Osteoblast (primary cell): ENCODE results near the gene NCKAP5. TPM values are rescaled to one million over a fixed set of nuclear protein-coding genes. Genes with fewer than 3 reads are reported as not detected.
"Not testable (repeated sequence)": the region's sequence is repeated elsewhere in the genome, so short reads cannot be mapped to it uniquely, and the experiment has no call there.

Experiments
- DNase-seq: peaks from one replicate; pipeline ENCODE4 v3.0.0; 2011; ENCODE audit warnings: low spot score, mixed read lengths; ENCODE audit not compliant: insufficient read length; ENCODE audit errors: missing footprints
- H2AFZ ChIP-seq: 2 replicates; pipeline ENCODE4 v1.6.0; 2011; ENCODE audit warnings: mild to moderate bottlenecking, low read length
- H3K27ac ChIP-seq: 2 replicates; pipeline ENCODE4 v1.5.1; 2011; ENCODE audit warnings: mild to moderate bottlenecking, low read depth, low read length, moderate library complexity
- H3K27me3 ChIP-seq: 2 replicates; pipeline ENCODE4 v1.6.0; 2012; ENCODE audit warnings: mild to moderate bottlenecking, control low read depth, inconsistent platforms, low read length, moderate library complexity; ENCODE audit not compliant: insufficient read depth
- H3K36me3 ChIP-seq: 2 replicates; pipeline ENCODE4 v1.5.1; 2011; ENCODE audit warnings: mild to moderate bottlenecking, low read length, control low read depth, moderate library complexity; ENCODE audit not compliant: insufficient read depth
- H3K4me1 ChIP-seq: 2 replicates; pipeline ENCODE4 v1.5.1; 2011; ENCODE audit warnings: mild to moderate bottlenecking, low read length, control low read depth, moderate library complexity; ENCODE audit not compliant: insufficient read depth
- H3K4me2 ChIP-seq: 2 replicates; pipeline ENCODE4 v1.6.0; 2011; ENCODE audit warnings: mild to moderate bottlenecking, low read length; ENCODE audit not compliant: insufficient read depth
- H3K4me3 ChIP-seq: fragments of 200-600 bp; sonication (generic); 3 replicates; pipeline ENCODE4 v1.5.1; 2012; ENCODE audit warnings: mild to moderate bottlenecking, low read length, inconsistent platforms; ENCODE audit not compliant: insufficient read depth
- H3K79me2 ChIP-seq: 2 replicates; pipeline ENCODE4 v1.6.0; 2012; ENCODE audit warnings: mild to moderate bottlenecking, low read length, control low read depth, inconsistent platforms; ENCODE audit not compliant: insufficient read depth
- H3K9me3 ChIP-seq: 2 replicates; pipeline ENCODE4 v1.5.1; 2011; ENCODE audit warnings: low read depth, low read length, control low read depth
- H4K20me1 ChIP-seq: 2 replicates; pipeline ENCODE4 v1.6.0; 2012; ENCODE audit warnings: mild to moderate bottlenecking, low read length, control low read depth; ENCODE audit not compliant: insufficient read depth
- total RNA-seq: library from RNA; depleted of rRNA; stranded (reverse); fragments of >200 nt; gene quantifications from 2 replicates; pipeline ENCODE4 v1.2.3, GENCODE V29; 2012
- TF ChIP-seq, protein P1 (sequence below): IDR thresholded peaks from 2 replicates; pipeline ENCODE4 v1.5.1; 2011; ENCODE audit warnings: mild to moderate bottlenecking, low read depth, low read length, moderate library complexity; ENCODE audit errors: extremely low read depth

Gene NCKAP5
- total RNA-seq, 1 donor, result 1.8 TPM

GRCh38 chr2:133215477-133215876, 352.8 kb downstream of the NCKAP5 start:
- H3K4me1 ChIP-seq, result no peaks in the 10 kb centered on the region
- TF ChIP-seq, protein P1, sequence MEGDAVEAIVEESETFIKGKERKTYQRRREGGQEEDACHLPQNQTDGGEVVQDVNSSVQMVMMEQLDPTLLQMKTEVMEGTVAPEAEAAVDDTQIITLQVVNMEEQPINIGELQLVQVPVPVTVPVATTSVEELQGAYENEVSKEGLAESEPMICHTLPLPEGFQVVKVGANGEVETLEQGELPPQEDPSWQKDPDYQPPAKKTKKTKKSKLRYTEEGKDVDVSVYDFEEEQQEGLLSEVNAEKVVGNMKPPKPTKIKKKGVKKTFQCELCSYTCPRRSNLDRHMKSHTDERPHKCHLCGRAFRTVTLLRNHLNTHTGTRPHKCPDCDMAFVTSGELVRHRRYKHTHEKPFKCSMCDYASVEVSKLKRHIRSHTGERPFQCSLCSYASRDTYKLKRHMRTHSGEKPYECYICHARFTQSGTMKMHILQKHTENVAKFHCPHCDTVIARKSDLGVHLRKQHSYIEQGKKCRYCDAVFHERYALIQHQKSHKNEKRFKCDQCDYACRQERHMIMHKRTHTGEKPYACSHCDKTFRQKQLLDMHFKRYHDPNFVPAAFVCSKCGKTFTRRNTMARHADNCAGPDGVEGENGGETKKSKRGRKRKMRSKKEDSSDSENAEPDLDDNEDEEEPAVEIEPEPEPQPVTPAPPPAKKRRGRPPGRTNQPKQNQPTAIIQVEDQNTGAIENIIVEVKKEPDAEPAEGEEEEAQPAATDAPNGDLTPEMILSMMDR, result no peak
- H3K4me2 ChIP-seq, result no peak overlapping the region
- H3K27me3 ChIP-seq, result no peaks in the 10 kb centered on the region
- H3K36me3 ChIP-seq, result no peaks in the 10 kb centered on the region
- H4K20me1 ChIP-seq, result no peaks in the 10 kb centered on the region
- H3K9me3 ChIP-seq, result no peaks in the 10 kb centered on the region
- no peak overlapping the region for H2AFZ ChIP-seq
- DNase-seq, result no peak
- no peak overlapping the region for H3K4me3 ChIP-seq
- no peak overlapping the region for H3K27ac ChIP-seq
- no peaks in the 10 kb centered on the region for H3K79me2 ChIP-seq

GRCh38 chr2:133213651-133214050, 354.6 kb downstream of the NCKAP5 start:
- TF ChIP-seq, protein P1, result no peak
- no peaks in the 10 kb centered on the region for H3K79me2 ChIP-seq
- H2AFZ ChIP-seq, result no peak overlapping the region
- H4K20me1 ChIP-seq, result no peaks in the 10 kb centered on the region
- DNase-seq, result no peak
- H3K27ac ChIP-seq, result peak overlapping the region; percentile 49
- no peaks in the 10 kb centered on the region for H3K36me3 ChIP-seq
- H3K4me2 ChIP-seq, result peak overlapping the region; percentile 9
- H3K27me3 ChIP-seq, result no peaks in the 10 kb centered on the region
- H3K4me3 ChIP-seq, result no peak overlapping the region
- H3K4me1 ChIP-seq, result no peaks in the 10 kb centered on the region
- H3K9me3 ChIP-seq, result no peaks in the 10 kb centered on the region

DNA sequence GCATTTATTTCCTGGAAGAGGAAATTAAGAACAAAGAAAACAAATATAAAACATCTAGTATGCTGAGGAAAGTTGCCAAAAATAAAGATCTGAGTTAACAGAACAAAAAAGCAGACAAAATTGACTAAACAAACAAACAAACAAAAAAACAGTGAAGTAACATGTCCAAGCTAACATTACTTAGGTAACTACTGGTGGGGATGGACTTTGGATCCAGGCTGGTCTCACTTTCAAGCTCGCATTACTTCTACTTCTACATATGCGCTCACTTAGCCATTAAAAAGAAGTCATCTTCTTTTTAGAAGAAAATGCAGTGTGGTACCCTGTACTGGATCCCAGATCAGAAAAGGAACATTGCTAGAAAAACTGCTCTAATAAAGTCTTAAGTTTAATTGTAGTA, 358.9 kb downstream of the NCKAP5 start:
- no peaks in the 10 kb centered on the region for H3K4me1 ChIP-seq
- TF ChIP-seq, protein P1, result no peak
- H3K36me3 ChIP-seq, result no peaks in the 10 kb centered on the region
- H2AFZ ChIP-seq, result no peak overlapping the region
- no peaks in the 10 kb centered on the region for H3K79me2 ChIP-seq
- no peak overlapping the region for H3K4me2 ChIP-seq
- H3K4me3 ChIP-seq, result no peak overlapping the region
- no peaks in the 10 kb centered on the region for H4K20me1 ChIP-seq
- no peak for DNase-seq
- H3K27ac ChIP-seq, result no peak overlapping the region
- H3K27me3 ChIP-seq, result no peaks in the 10 kb centered on the region
- H3K9me3 ChIP-seq, result no peaks in the 10 kb centered on the region

GRCh38 chr2:133206666-133207065, 361.6 kb downstream of the NCKAP5 start:
- not testable (repeated sequence) for DNase-seq, H3K4me2 ChIP-seq, H3K36me3 ChIP-seq

GRCh38 chr2:133204421-133204820, 363.8 kb downstream of the NCKAP5 start:
- H3K4me2 ChIP-seq, result no peak overlapping the region
- no peaks in the 10 kb centered on the region for H3K27me3 ChIP-seq
- peaks cover 20% of the 10 kb centered on the region for H3K4me1 ChIP-seq
- no peaks in the 10 kb centered on the region for H4K20me1 ChIP-seq
- no peak overlapping the region for H3K27ac ChIP-seq
- no peaks in the 10 kb centered on the region for H3K36me3 ChIP-seq
- TF ChIP-seq, protein P1, result no peak
- no peak overlapping the region for H3K4me3 ChIP-seq
- no peak overlapping the region for H2AFZ ChIP-seq
- H3K79me2 ChIP-seq, result no peaks in the 10 kb centered on the region
- no peaks in the 10 kb centered on the region for H3K9me3 ChIP-seq
- no peak for DNase-seq

More at GRCh38 chr2:133206666-133207065, 361.6 kb downstream of the NCKAP5 start:
- not testable (repeated sequence) for H3K79me2 ChIP-seq, H3K4me1 ChIP-seq, H3K27ac ChIP-seq, H3K4me3 ChIP-seq, H3K27me3 ChIP-seq, H2AFZ ChIP-seq, H3K9me3 ChIP-seq, H4K20me1 ChIP-seq
